GM12878 (cell line): ENCODE data around the gene C10orf90. TPM values are rescaled to one million over a fixed set of nuclear protein-coding genes. Genes with fewer than 3 reads are reported as not detected.

Experiments
- ATAC-seq: fragments of 200-7000 bp; cut with Tn5 transposase; 3 replicates; pipeline ENCODE4 v1.9.1; 2020; ENCODE audit warnings: mild to moderate bottlenecking, moderate library complexity
- BruUV-seq: library from RNA; stranded (reverse); fragments of 400-500 nt; replicated peaks from 2 replicates; lab custom pipeline; 2021; lab: Mats Ljungman, UMichigan
- CTCF ChIA-PET: fragments of 300-600 bp; sonication (Branson Sonifier 250); formaldehyde crosslinking; extraction: SDS; loops from one replicate; lab custom pipeline; 2021; ENCODE audit warnings: inconsistent platforms; lab: Yijun Ruan, JAX
- POLR2A ChIA-PET: fragments of 350-600 bp; formaldehyde crosslinking; extraction: SDS; loops from one replicate; lab custom pipeline; 2021; ENCODE audit warnings: inconsistent platforms; lab: Charles Lee
- RAD21 ChIA-PET: fragments of 300-600 bp; sonication (Branson Sonifier 250); formaldehyde crosslinking; loops from one replicate; lab custom pipeline; 2023; ENCODE audit warnings: antibody characterized with exemption; ENCODE audit not compliant: unreplicated experiment; lab: Charles Lee
- SMC1A ChIA-PET: fragments of 300-600 bp; sonication (Branson Sonifier 250); formaldehyde crosslinking; loops from one replicate; lab custom pipeline; 2023; ENCODE audit not compliant: unreplicated experiment, uncharacterized antibody; lab: Charles Lee
- DNase-seq: peaks from one replicate; pipeline ENCODE4 v3.0.0-alpha.2; 2011; ENCODE audit warnings: low read depth, low spot score
- FAIRE-seq: peaks from 3 replicates; lab custom pipeline; 2011; peaks lifted over from hg19 to GRCh38; lab: Jason Lieb, UNC
- H2AFZ ChIP-seq: 2 replicates; pipeline ENCODE4 v1.6.0; 2011; ENCODE audit warnings: low read depth, low read length, control low read depth; ENCODE audit not compliant: control insufficient read depth
- H3K27ac ChIP-seq: 2 replicates; pipeline ENCODE4 v1.5.1; 2011; ENCODE audit warnings: control low read depth; ENCODE audit not compliant: control insufficient read depth, insufficient read depth
- H3K27me3 ChIP-seq, 2 experiments: replicated peaks in 1 of 2; 2 replicates each; pipeline versions ENCODE4 v1.6.0 to v1.6.1; 2011; ENCODE audit warnings: low read length in 1 of 2; ENCODE audit not compliant: control insufficient read depth in 2 of 2, insufficient read depth in 2 of 2
- H3K36me3 ChIP-seq, 2 experiments: 2 replicates each; pipeline ENCODE4 v1.5.1; 2011; ENCODE audit warnings: low read length in 1 of 2; ENCODE audit not compliant: control insufficient read depth in 2 of 2, insufficient read depth in 2 of 2
- H3K4me1 ChIP-seq: 2 replicates; pipeline ENCODE4 v1.6.1; 2011; ENCODE audit warnings: mild to moderate bottlenecking, low read length, moderate library complexity, mixed read lengths; ENCODE audit not compliant: control insufficient read depth, insufficient read depth
- H3K4me2 ChIP-seq: 2 replicates; pipeline ENCODE4 v1.6.0; 2011; ENCODE audit warnings: control low read depth; ENCODE audit not compliant: control insufficient read depth, insufficient read depth
- H3K4me3 ChIP-seq: fragments of 200-600 bp; sonication (generic); 2 replicates; pipeline ENCODE4 v1.5.1; 2016
- H3K79me2 ChIP-seq: 2 replicates; pipeline ENCODE4 v1.6.0; 2011; ENCODE audit warnings: low read length; ENCODE audit not compliant: control insufficient read depth, insufficient read depth
- H3K9ac ChIP-seq: 2 replicates; pipeline ENCODE4 v1.8.0; 2011; ENCODE audit warnings: low read length, control low read depth, mixed read lengths; ENCODE audit not compliant: control insufficient read depth, insufficient read depth
- H3K9me3 ChIP-seq: replicated peaks from 3 replicates; pipeline ENCODE4 v1.5.1; 2011; ENCODE audit warnings: mild to moderate bottlenecking, low read length; ENCODE audit not compliant: control insufficient read depth, insufficient read depth
- H4K20me1 ChIP-seq: 2 replicates; pipeline ENCODE4 v1.6.0; 2011; ENCODE audit not compliant: control insufficient read depth, insufficient read depth
- BMI1 ChIP-seq: fragments of 450-650 bp; IDR thresholded peaks from 2 replicates; pipeline ENCODE4 v1.6.1; 2016; ENCODE audit warnings: mild to moderate bottlenecking, moderate library complexity, borderline replicate concordance
- CHD2 ChIP-seq: IDR thresholded peaks from 2 replicates; pipeline ENCODE4 v1.6.1; 2011; ENCODE audit warnings: low read depth, low read length, improper control_type of control experiment, borderline replicate concordance
- EP300 ChIP-seq, 2 experiments: fragments of 150-350 bp in 1 of 2; IDR thresholded peaks; 2 replicates each; pipeline ENCODE4 v1.6.1; 2011 to 2012; ENCODE audit warnings: low read depth in 2 of 2, low read length in 2 of 2, borderline replicate concordance in 1 of 2, improper control_type of control experiment in 1 of 2, inconsistent platforms in 1 of 2; ENCODE audit not compliant: control insufficient read depth in 1 of 2
- FOS ChIP-seq: IDR thresholded peaks from 3 replicates; pipeline ENCODE4 v1.6.1; 2011; ENCODE audit warnings: borderline replicate concordance; ENCODE audit not compliant: insufficient read length; ENCODE audit errors: extremely low read depth
- HDAC2 ChIP-seq: fragments of 200-600 bp; sonication (generic); IDR thresholded peaks from 2 replicates; pipeline ENCODE4 v1.6.1; 2017
- RAD21 ChIP-seq: IDR thresholded peaks from 2 replicates; pipeline ENCODE4 v1.6.1; 2011; ENCODE audit warnings: mild to moderate bottlenecking, low read depth, low read length, moderate library complexity; ENCODE audit not compliant: insufficient read depth
- RBBP5 ChIP-seq: fragments of 200-600 bp; sonication (generic); conservative IDR thresholded peaks from 2 replicates; pipeline ENCODE4 v1.6.1; 2016
- RCOR1 ChIP-seq: conservative IDR thresholded peaks from 2 replicates; pipeline ENCODE4 v1.6.1; 2012; ENCODE audit warnings: low read depth, low read length, improper control_type of control experiment
- RUNX3 ChIP-seq: IDR thresholded peaks from 2 replicates; pipeline ENCODE4 v1.6.1; 2012; ENCODE audit warnings: low read length, inconsistent platforms
- SMAD5 ChIP-seq: IDR thresholded peaks from 2 replicates; pipeline ENCODE4 v1.6.1; 2016; ENCODE audit warnings: antibody characterized with exemption, low read depth
- ZNF207 ChIP-seq: fragments of 450-650 bp; IDR thresholded peaks from 2 replicates; pipeline ENCODE4 v1.6.1; 2014; ENCODE audit warnings: antibody characterized with exemption, mild to moderate bottlenecking, borderline replicate concordance
- ZNF274 ChIP-seq: IDR thresholded peaks from one replicate; pipeline ENCODE4 v1.8.0; 2011; ENCODE audit not compliant: insufficient read length, insufficient read depth
- WGBS: methylation state at CpG from one replicate; pipeline ENCODE4 v1.1.6; 2016; ENCODE audit warnings: low lambda C conversion rate; ENCODE audit not compliant: insufficient replicate concordance, insufficient coverage; ENCODE audit errors: missing lambda C conversion rate; 5-methylcytosine and 5-hydroxymethylcytosine counted together
- in situ Hi-C: fragments of 300-500 bp; cut with MboI; formaldehyde crosslinking; loops from 9 replicates; pipeline ENCODE4 v1.14.3; 2018; ENCODE audit warnings: mixed read lengths
- intact Hi-C: fragments of 100-400 bp; cut with micrococcal nuclease; formaldehyde crosslinking; loops from one replicate; pipeline ENCODE4 v1.14.2; 2022; ENCODE audit not compliant: unreplicated experiment
- polyA plus RNA-seq, 11 experiments: library from polyadenylated mRNA; depleted of rRNA in 4 of 11; unstranded in 6 of 11; stranded (reverse) in 5 of 11; fragments of >200 nt; fragmentation: Nextera tagmentation in 4 of 11; fragmentation: Illumina TruSeq in 1 of 11; extraction: Ambion mirVana in 4 of 11; extraction: Trizol in 1 of 11; gene quantifications; 1 replicate in 1 of 11; 2 replicates in 10 of 11; pipeline versions ENCODE4 v1.2.1 to v1.2.3, GENCODE V29; 2011 to 2016; ENCODE audit warnings: inconsistent platforms in 2 of 11, missing spikeins in 2 of 11, low read depth in 1 of 11
- total RNA-seq, 4 experiments: library from RNA; depleted of rRNA in 3 of 4; stranded (reverse); fragments of >200 nt in 3 of 4; fragmentation: Illumina TruSeq in 1 of 4; extraction: Trizol in 1 of 4; gene quantifications; 2 replicates each; pipeline versions ENCODE4 v1.2.1 to v1.2.3, GENCODE V29; 2013 to 2021
- TF ChIP-seq, protein P1 (sequence below), 3 experiments: IDR thresholded peaks in 2 of 3; conservative IDR thresholded peaks in 1 of 3; 2 replicates each; pipeline ENCODE4 v1.5.1; 2011; ENCODE audit warnings: low read depth in 3 of 3, low read length in 3 of 3, mild to moderate bottlenecking in 3 of 3, control low read depth in 2 of 3, moderate library complexity in 2 of 3, inconsistent platforms in 1 of 3, mixed read lengths in 1 of 3; ENCODE audit not compliant: control insufficient read depth in 2 of 3, insufficient read depth in 1 of 3; ENCODE audit errors: extremely low read depth in 1 of 3
- TF ChIP-seq, protein P2 (sequence below): IDR thresholded peaks from 2 replicates; pipeline ENCODE4 v1.6.1; 2012; ENCODE audit warnings: low read length, inconsistent platforms

Gene C10orf90
- total and polyA plus RNA-seq, 10 of the 15 experiments (the other 5 are each of a cell fraction or from before 2014, with no cell fraction given), result 0.04 TPM; not detected in 9

DNA sequence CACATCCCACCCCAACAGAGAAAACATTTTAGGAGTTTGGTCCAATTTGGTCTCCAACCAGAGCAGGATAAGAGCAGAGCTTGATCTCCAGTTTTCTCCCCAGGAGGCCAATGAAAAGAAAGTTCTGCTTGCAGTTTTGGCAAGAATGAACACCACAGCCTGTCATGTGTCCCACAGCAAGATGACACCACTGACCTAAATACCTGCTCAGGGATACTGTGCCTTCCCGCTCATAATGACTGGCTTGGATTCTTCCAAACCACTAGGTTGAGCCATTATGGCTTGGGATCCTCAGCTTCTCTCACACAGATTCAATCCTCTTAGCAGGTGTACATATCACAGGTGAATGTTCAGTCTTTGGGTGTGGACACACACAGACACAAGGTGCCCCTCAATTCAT lies 53.3 kb downstream of the C10orf90 start (continued):
- TF ChIP-seq, protein P1, sequence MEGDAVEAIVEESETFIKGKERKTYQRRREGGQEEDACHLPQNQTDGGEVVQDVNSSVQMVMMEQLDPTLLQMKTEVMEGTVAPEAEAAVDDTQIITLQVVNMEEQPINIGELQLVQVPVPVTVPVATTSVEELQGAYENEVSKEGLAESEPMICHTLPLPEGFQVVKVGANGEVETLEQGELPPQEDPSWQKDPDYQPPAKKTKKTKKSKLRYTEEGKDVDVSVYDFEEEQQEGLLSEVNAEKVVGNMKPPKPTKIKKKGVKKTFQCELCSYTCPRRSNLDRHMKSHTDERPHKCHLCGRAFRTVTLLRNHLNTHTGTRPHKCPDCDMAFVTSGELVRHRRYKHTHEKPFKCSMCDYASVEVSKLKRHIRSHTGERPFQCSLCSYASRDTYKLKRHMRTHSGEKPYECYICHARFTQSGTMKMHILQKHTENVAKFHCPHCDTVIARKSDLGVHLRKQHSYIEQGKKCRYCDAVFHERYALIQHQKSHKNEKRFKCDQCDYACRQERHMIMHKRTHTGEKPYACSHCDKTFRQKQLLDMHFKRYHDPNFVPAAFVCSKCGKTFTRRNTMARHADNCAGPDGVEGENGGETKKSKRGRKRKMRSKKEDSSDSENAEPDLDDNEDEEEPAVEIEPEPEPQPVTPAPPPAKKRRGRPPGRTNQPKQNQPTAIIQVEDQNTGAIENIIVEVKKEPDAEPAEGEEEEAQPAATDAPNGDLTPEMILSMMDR (IDR thresholded peaks at IDR 0.05 in 2 of 3, conservative IDR thresholded peaks at IDR 0.05 in 1 of 3; ENCODE audit: control insufficient read depth in 2 of 3, extremely low read depth in 1 of 3, insufficient read depth in 1 of 3, low read depth in 3 of 3, low read length in 3 of 3), result no peak
- no peak for TF ChIP-seq CHD2

DNA sequence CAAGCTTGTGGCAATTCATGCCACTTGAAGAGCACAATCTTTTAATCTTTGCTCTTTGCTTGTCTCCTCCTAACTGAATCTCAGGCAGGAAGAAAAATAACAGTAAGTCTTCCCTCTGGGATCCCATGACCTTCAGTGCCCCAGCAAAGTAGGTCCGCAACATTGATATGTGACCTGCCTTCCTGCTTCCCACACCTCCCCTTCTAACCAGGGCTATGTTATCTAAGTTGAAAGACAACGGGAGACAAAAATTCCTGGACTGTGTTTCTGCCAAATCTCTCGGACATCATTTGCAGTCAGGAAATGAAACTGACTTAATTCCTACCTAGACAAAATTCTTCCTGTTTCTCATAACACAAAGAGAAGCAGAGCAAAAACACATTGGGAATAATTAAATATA lies 53.8 kb downstream of the C10orf90 start:
- SMC1A ChIA-PET, result no interaction called here
- no peak overlapping the region for H3K4me2 ChIP-seq
- H3K79me2 ChIP-seq, result no peaks in the 10 kb centered on the region
- DNase-seq, result no peak
- FAIRE-seq, result no peak
- H3K27ac ChIP-seq, result no peak overlapping the region
- intact Hi-C loops, result no loop called here
- no peak overlapping the region for H3K9ac ChIP-seq
- H3K4me1 ChIP-seq, result no peaks in the 10 kb centered on the region
- CTCF ChIA-PET, result interaction anchor here (0.7 kb wide), 1 partner anchor 18 kb away, joined by 3 read pairs; no protein-coding TSS in a partner anchor
- POLR2A ChIA-PET, result no interaction called here
- no peak for ATAC-seq
- no peaks in the 10 kb centered on the region for H3K36me3 ChIP-seq
- BruUV-seq, result no TSS peak
- WGBS, result 5% methylated on average over 3 of the region's 3 CpGs
- H3K27me3 ChIP-seq, result no peaks in the 10 kb centered on the region
- no peak overlapping the region for H3K4me3 ChIP-seq
- no peak for TF ChIP-seq SMAD5
- H2AFZ ChIP-seq, result no peak overlapping the region
- no peaks in the 10 kb centered on the region for H4K20me1 ChIP-seq
- RAD21 ChIA-PET, result no interaction called here
- in situ Hi-C loops, result no loop called here
- no peaks in the 10 kb centered on the region for H3K9me3 ChIP-seq

DNA sequence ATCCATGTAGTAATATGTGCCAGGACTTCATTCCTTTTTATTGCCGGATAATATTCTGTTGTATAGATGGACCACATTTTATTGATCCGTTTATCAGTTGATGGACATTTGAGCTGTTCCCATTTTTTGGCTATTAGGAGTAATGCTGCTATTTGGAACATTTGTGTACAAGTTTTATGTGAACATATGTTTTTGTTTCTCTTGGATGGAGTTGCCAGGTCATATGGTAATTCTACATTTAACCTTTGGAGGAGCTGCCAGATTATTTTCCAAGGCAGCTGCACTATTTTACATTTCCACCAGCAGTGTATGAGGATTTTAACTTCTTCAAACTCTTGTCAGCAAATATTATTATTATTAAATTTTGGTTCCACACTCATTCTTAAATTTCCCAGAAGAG lies 59.2 kb downstream of the C10orf90 start:
- Histone ChIP-seq H3K4me3 (no peak overlapping the region), H3K9ac (no peak overlapping the region), H3K4me1 (no peaks in the 10 kb centered on the region), H3K27ac (no peak overlapping the region), H3K36me3 (no peaks in the 10 kb centered on the region), H3K9me3 (no peaks in the 10 kb centered on the region), H2AFZ (no peak overlapping the region), H3K79me2 (no peaks in the 10 kb centered on the region), H3K4me2 (no peak overlapping the region), H3K27me3 (no peaks in the 10 kb centered on the region), H4K20me1 (no peaks in the 10 kb centered on the region)
- SMC1A ChIA-PET, result no interaction called here
- RAD21 ChIA-PET, result no interaction called here
- in situ Hi-C loops (no loop called here), intact Hi-C loops (no loop called here)
- no TSS peak for BruUV-seq
- DNase-seq (no peak), ATAC-seq (no peak), FAIRE-seq (no peak)
- POLR2A ChIA-PET, result no interaction called here
- 20% methylated on average over 2 of the region's 2 CpGs for WGBS
- CTCF ChIA-PET, result no interaction called here
- TF ChIP-seq BMI1, result no peak
- no peak for TF ChIP-seq EP300 (IDR thresholded peaks at IDR 0.05; ENCODE audit: borderline replicate concordance in 1 of 2, control insufficient read depth in 1 of 2, low read depth in 2 of 2, low read length in 2 of 2)
- no peak for TF ChIP-seq HDAC2
- TF ChIP-seq RAD21, result no peak
- no peak for TF ChIP-seq RCOR1
- TF ChIP-seq RUNX3, result no peak
- no peak for TF ChIP-seq RBBP5
- no peak for TF ChIP-seq CHD2
- no peak for TF ChIP-seq FOS
- no peak for TF ChIP-seq ZNF207
- TF ChIP-seq ZNF274, result no peak
- TF ChIP-seq, protein P2, sequence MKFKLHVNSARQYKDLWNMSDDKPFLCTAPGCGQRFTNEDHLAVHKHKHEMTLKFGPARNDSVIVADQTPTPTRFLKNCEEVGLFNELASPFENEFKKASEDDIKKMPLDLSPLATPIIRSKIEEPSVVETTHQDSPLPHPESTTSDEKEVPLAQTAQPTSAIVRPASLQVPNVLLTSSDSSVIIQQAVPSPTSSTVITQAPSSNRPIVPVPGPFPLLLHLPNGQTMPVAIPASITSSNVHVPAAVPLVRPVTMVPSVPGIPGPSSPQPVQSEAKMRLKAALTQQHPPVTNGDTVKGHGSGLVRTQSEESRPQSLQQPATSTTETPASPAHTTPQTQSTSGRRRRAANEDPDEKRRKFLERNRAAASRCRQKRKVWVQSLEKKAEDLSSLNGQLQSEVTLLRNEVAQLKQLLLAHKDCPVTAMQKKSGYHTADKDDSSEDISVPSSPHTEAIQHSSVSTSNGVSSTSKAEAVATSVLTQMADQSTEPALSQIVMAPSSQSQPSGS, result no peak
